ENCODE measurements around the gene CCDC97.
A peak's percentile ranks its signal among the peaks of the same experiment; 100 is the strongest.

DNA sequence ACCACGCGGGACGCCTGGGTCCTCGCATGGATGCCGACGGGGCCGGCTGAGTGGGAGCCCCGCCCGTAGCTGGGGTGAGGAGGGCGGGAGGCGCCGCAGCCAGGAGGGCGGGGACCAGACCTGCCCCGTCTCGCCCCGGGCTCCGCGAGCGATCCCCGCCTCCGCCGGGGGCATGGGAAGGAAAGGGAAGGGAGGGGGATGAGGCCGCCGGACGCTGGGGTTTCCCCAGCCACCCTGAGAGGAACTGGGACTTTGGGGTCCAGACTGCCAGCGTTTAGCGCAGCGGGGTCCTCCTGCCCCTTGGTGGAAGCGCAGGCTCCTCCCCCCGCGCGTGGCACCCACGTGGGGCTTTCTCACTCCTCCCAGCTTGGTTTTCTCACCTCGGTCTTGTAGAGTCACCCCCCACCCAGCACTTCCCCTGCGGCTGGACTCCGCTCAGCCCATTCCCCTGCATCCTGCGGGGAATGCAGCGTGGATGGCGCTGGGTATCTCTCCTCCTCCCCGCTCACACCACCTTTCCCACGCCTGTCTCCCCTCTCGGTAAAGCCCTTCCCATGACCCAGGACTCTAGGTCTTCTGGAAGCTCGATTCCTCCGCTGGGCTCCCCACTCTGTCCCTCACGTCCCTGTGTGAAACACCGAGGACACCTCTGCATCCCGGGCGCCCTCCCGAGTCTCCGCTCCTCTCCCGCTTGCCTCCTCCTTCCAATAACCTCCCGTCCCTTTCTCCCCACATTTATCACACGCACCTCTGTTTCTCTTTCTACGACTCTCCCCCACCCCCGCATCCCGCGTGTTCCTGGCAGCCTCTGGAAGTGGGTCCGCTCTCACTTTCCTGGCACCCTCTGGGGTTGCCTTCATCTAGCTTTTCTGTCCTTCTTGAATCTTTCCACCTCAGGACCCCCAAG is 41.6 kb downstream of the CCDC97 start:
- TF ChIP-seq POLR2A (IDR thresholded peaks at IDR 0.05), result peak in 1 of 2 donors; percentile 34
- TF ChIP-seq, protein P1, sequence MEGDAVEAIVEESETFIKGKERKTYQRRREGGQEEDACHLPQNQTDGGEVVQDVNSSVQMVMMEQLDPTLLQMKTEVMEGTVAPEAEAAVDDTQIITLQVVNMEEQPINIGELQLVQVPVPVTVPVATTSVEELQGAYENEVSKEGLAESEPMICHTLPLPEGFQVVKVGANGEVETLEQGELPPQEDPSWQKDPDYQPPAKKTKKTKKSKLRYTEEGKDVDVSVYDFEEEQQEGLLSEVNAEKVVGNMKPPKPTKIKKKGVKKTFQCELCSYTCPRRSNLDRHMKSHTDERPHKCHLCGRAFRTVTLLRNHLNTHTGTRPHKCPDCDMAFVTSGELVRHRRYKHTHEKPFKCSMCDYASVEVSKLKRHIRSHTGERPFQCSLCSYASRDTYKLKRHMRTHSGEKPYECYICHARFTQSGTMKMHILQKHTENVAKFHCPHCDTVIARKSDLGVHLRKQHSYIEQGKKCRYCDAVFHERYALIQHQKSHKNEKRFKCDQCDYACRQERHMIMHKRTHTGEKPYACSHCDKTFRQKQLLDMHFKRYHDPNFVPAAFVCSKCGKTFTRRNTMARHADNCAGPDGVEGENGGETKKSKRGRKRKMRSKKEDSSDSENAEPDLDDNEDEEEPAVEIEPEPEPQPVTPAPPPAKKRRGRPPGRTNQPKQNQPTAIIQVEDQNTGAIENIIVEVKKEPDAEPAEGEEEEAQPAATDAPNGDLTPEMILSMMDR (IDR thresholded peaks at IDR 0.05), result no peak
